Stimulated activated CD4-positive, alpha-beta T cell treated with anti-CD3 and anti-CD28 coated beads, Interleukin-12 subunit alpha, Interleukin-12 subunit beta, amount 100 ng/mL, for 4 hours (primary cell): ENCODE measurements around the gene C2orf68.
"Not testable (repeated sequence)": the region's sequence is repeated elsewhere in the genome, so short reads cannot be mapped to it uniquely, and the experiment has no call there.

ENCODE experiments used
- DNase-seq: peaks from one replicate; pipeline ENCODE4 v3.0.0-alpha.2; 2020

C2orf68 gene

DNA sequence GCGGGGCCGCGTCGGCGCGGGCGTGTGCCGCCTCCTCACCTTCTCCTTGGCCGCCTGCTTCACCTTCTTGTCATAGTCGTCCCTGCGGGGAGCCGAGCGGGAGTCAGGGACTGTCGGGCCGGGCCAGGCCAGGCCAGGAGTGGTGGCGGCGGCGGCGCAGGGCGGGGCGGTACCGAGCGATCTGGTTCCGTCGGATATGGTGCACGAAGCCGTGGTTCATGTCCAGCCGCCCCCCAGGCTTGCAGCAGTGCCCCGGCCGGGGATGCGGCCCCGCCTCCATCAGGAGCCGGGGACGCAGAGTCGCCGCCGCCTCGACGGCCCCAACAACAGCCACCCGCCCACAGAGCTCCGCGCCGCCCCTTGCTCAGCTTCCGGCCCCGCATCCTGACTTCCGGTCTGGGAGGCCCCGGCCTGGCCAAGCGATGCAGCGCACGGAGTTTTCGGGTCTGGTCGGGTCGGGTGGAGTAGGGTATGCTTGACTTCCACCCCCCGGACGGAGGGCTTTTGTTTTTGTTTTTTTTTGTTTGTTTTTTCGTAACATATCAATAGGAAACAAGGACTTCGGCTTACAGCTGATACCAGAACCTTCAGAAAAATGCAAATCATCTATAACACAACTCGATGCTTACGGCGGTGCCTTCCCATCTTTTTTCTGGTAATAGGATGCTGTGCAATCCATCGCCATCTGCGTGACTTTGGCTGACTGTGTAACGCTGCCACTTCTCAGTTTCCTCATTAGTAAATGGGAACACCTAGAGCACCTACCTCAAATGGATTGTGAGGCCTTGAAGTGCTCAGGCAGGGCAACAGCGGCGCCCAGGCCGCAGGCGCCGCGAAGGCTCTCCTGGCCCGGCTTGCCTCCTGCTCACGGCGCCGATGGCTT is at the start of gene C2orf68:
TSS of gene C2orf68 (minus strand) at position 362 of the 883 bp plus-strand sequence. CDS start at position 280, 82 bp downstream.
- DNase-seq: peak; percentile 82

DNA sequence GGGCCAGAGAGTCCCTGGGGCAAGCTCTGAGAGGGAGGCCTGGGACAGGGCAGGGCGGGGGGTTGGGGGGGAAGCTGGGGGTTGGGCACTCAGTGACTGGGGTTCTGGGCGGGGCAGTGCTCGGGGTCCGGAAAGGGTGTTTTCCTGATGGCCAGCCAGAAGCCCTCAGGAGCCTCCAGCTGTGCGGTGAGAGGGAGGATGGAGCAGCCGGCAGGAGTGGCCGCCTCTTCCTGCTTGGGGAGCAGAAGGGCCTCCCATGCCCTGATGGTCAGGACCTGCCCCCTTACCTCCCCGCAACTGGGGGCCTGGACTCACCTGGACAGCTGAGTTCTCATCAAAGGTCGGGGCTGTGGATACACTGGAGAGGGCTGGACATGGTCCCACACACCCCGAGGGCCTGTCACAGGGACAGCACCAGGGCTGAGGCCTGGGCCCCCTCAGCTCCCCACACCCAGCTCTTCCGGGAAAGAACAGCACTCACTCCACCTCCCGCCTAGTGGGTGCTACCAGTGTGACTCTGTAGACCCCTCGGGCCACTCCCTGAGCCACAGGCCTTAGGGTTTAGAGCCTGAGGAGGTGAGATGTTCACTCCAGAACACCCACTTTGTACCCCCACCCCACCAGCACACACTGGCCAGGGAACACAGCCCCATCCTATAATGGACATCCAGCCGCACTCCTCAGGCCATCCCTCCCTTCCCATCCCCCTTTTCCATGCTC is 49.4 kb upstream of the C2orf68 start:
- DNase-seq: no peak

GRCh38 chr2:85660725-85661124 is 48.9 kb upstream of the C2orf68 start:
- DNase-seq: no peak

DNA sequence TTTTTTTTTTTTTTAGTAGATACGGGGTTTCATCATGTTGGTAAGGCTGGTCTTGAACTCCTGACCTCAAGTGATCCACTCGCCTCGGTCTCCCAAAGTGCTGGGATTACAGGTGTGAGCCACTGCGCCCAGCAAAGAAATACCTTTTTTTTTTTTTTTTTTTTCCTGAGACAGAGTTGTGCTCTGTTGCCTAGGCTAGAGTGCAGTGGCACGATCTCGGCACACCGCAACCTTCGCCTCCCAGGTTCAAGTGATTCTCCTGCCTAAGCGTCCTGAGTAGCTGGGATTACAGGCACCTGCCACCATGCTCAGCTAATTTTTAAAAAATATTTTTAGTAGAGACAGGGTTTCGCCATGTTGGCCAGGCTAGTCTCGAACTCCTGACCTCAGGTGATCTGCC is 48.4 kb upstream of the C2orf68 start:
- not testable (repeated sequence) for DNase-seq

GRCh38 chr2:85659324-85659981 is 47.6 kb upstream of the C2orf68 start:
- no peak for DNase-seq

GRCh38 chr2:85657399-85657798 is 45.5 kb upstream of the C2orf68 start:
- DNase-seq: not testable (repeated sequence)

DNA sequence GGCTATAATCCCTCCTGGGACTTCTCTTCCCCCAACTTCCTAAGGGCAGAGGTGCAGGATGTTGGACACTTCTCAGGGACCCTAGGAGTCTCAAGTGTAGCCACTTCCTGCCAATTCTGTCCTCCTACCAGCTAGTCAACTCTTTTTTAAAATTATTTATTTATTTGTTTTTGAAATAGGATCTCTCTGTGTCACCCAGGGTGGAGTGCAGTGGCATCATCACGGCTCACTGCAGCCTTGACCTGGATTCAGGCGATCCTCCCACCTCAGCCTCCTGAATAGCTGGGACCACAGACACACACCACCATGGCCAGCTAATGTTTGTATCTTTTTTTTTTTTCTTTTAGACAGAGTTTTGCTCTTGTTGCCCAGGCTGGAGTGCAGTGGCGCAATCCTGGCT is 44.6 kb upstream of the C2orf68 start:
- DNase-seq: no peak

- DNase-seq: no peak
Observed at GRCh38 chr2:85655961-85656417, 44.1 kb upstream of the C2orf68 start.

- no peak for DNase-seq
Observed at GRCh38 chr2:85653996-85654395, 42.1 kb upstream of the C2orf68 start.

DNA sequence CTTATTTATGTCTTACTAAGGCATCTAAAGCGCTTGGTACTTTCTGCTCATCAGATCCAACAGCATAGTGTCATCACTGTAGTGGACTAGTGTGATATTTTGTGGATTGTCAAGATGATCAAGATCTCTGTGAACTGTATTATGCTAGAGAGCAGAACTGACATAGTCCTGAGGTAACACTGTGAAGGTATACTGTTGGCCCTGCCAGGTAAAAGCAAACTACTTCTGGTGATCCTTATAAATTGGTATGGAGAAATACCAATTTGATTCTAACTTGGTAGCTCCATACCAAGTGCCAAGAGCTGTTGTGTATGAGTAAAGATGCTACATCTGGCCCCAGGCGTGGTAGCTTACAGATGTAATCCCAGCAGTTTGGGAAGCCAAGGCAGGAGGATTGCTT is 40.2 kb upstream of the C2orf68 start:
- DNase-seq: no peak

DNA sequence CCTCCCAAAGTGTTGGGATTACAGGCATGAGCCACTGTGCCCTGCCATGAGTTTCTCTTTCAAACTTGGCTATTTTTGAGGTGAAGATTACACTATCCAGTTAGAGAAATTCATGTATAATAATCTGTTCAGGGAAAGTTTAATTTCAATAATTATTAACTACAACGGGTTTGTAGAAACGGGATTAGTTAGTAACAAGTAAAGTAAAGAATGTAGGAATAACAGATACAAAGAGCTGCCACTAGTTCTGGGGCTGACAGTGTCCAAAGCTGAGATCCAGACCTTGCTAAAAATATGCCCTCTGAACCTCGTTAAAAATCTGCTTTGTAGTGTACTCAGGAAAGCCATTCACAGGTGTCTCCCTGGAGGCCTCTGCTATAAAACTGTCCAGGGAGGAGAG is 39.2 kb upstream of the C2orf68 start:
- no peak for DNase-seq

DNA sequence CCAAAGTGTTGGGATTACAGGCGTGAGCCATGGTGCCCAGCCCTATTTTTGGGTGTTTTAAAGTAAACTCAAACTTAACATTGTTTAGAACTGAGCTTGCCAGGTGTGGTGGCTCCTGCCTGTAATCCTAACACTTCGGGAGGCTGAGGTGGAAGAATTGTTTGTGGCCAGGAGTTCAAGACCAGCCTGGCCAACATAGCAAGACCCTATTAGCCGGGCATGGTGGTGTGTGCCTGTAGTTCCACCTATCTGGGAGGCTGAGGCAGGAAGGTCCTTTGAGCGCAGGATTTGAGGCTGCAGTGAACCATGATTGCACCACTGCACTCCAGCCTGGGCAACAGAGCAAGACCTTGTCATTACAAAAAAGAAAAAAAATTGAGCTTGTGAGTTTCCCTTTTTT is 38.6 kb upstream of the C2orf68 start:
- no peak for DNase-seq

DNA sequence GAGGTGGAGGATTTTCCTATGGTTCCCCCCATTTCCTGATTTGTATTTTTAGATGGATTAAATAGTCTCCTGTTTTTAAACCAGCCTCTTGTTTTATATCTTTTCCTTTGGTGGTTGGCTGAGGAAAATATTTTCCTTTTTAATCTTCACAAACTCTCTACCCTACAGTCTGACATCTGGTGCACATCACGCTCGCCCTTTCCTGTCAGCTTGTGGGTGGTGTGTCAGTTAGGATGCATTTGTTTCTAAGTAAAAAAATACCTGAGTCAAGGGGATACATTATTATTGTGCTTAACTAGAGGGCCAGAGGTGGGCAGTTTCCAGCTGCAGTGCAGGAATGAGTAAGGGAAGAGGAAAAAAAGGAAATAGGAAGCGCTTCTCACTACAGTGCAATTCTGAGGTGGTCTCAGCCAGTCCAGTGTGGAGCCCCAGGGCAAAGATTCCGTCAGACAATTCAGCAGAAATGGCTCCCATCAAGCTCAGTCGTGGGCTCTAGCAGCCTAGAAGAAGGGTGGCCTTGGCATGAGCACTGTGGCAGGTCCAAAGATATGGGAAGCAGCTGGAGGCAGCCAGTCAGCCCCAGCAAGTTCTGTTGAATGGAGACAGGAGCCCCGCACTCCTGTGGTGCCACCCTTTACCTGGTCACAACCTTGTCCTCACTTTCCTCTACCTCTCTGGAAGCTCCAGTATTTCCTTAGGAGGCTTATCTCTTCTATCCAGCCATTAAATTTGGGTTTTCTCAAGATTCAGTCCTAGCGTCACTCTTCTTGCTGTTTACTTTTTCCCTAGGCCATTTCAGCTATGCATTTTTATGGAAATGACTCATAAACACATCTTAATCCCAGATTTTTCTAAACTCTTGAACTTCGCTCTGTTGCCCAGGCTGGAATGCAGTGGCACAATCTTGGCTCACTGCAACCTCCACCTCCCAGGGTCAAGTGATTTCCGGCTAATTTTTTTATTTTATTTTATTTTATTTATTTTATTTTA is 37.6 kb upstream of the C2orf68 start:
- no peak for DNase-seq

- DNase-seq: no peak
Observed at GRCh38 chr2:85648619-85649018, 36.8 kb upstream of the C2orf68 start.

GRCh38 chr2:85647823-85648526 is 36.1 kb upstream of the C2orf68 start:
- DNase-seq: no peak

GRCh38 chr2:85646166-85646565 is 34.3 kb upstream of the C2orf68 start:
- DNase-seq: no peak

GRCh38 chr2:85644909-85645308 is 33.0 kb upstream of the C2orf68 start:
- DNase-seq: no peak

DNA sequence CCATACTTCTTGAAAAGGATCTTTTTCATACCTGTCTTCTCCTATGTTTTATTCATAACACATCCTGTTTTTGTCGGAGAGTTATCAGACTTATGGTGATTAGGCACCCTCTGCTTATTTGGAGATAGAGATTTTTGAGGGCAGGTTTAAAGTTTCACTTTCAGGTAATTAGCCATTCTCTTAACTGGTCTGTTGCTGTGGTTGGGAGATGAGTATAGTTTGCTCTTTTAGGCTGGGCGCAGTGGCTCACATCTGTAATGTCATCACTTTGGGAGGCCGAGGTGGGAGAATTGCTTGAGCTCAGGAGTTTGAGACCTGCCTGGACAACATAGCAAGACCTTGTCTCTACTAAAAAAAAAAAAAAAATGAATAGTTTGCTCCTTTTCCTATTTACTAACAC is 30.9 kb upstream of the C2orf68 start:
- DNase-seq: no peak

GRCh38 chr2:85635636-85636035 is 23.8 kb upstream of the C2orf68 start:
- no peak for DNase-seq

- DNase-seq: no peak
Observed at GRCh38 chr2:85635011-85635410, 23.1 kb upstream of the C2orf68 start.

DNA sequence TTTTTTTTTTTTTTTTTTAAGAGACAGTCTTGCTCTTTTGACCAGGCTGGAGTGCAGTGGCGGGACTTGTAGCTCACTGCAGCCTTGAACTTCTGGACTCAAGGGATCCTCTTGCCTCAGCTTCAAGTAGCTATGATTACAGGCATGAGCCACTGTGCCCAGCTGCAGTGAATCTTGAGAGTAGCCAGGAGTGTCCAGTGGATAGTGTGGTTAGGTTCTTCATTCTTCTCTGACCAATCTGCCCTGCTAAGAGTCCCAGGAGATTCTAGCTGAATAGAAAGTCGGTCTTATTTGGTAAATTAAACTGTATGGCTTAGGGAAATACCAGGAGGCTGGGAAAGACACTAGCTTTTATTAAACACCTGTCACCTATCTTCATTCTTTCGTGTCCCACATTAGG is 19.4 kb upstream of the C2orf68 start:
- no peak for DNase-seq

- no peak for DNase-seq
Observed at GRCh38 chr2:85628658-85629057, 16.8 kb upstream of the C2orf68 start.
